Common myeloid progenitor, CD34-positive (primary cell): Measurements from ENCODE around the gene HTR2A.
A peak's percentile ranks its signal among the peaks of the same experiment; 100 is the strongest.

ENCODE experiments used
- CTCF ChIA-PET: fragments of 350-600 bp; sonication (Branson Sonifier 250); formaldehyde crosslinking; loops from one replicate; lab custom pipeline; 2021; ENCODE audit warnings: antibody characterized with exemption; lab: Charles Lee
- POLR2A ChIA-PET: fragments of 350-600 bp; sonication (Branson Sonifier 250); formaldehyde crosslinking; loops from one replicate; lab custom pipeline; 2021; ENCODE audit warnings: antibody characterized with exemption; lab: Charles Lee
- DNase-seq, 3 donors: peaks; one replicate each; pipeline versions ENCODE4 v3.0.0 to v3.0.0-alpha.2; 2013
- H3K27ac ChIP-seq, 2 experiments: 1 replicate in 1 of 2; 2 replicates in 1 of 2; pipeline ENCODE4 v1.7.0; 2013; ENCODE audit warnings: inconsistent platforms in 2 of 2, low read length in 2 of 2, mild to moderate bottlenecking in 2 of 2, low read depth in 1 of 2, moderate library complexity in 1 of 2; ENCODE audit not compliant: severe bottlenecking in 2 of 2, insufficient read depth in 1 of 2, poor library complexity in 1 of 2
- H3K27me3 ChIP-seq, 5 experiments: replicated peaks in 2 of 5; 1 replicate in 3 of 5; 2 replicates in 2 of 5; pipeline versions ENCODE4 v1.6.1 to v1.7.0; 2013; ENCODE audit warnings: low read length in 4 of 5, mild to moderate bottlenecking in 2 of 5, moderate library complexity in 2 of 5, inconsistent platforms in 1 of 5; ENCODE audit not compliant: insufficient read depth in 5 of 5, control insufficient read depth in 4 of 5
- H3K36me3 ChIP-seq, 4 experiments: 1 replicate in 2 of 4; 2 replicates in 2 of 4; pipeline versions ENCODE4 v1.6.1 to v1.7.0; 2013; ENCODE audit warnings: low read length in 3 of 4, control low read depth in 1 of 4, mild to moderate bottlenecking in 1 of 4; ENCODE audit not compliant: control insufficient read depth in 4 of 4, insufficient read depth in 4 of 4
- H3K4me1 ChIP-seq, 4 experiments: 1 replicate in 3 of 4; 2 replicates in 1 of 4; pipeline versions ENCODE4 v1.6.1 to v1.7.1; 2013; ENCODE audit warnings: low read length in 3 of 4, mild to moderate bottlenecking in 3 of 4, control low read depth in 1 of 4, inconsistent platforms in 1 of 4, moderate library complexity in 1 of 4; ENCODE audit not compliant: control insufficient read depth in 4 of 4, insufficient read depth in 4 of 4; ENCODE audit errors: control extremely low read depth in 1 of 4
- H3K4me3 ChIP-seq, 7 experiments: 1 replicate in 4 of 7; 2 replicates in 3 of 7; pipeline versions ENCODE4 v1.5.1 to v1.7.0; 2013; ENCODE audit warnings: mild to moderate bottlenecking in 7 of 7, low read length in 6 of 7, moderate library complexity in 6 of 7, inconsistent platforms in 2 of 7, low read depth in 2 of 7, control low read depth in 1 of 7; ENCODE audit not compliant: insufficient read depth in 4 of 7, control insufficient read depth in 1 of 7; ENCODE audit errors: extremely low read depth in 1 of 7
- H3K9me3 ChIP-seq, 5 experiments: 1 replicate in 4 of 5; 2 replicates in 1 of 5; pipeline versions ENCODE4 v1.6.1 to v1.7.1; 2013; ENCODE audit warnings: low read length in 4 of 5, mild to moderate bottlenecking in 2 of 5, inconsistent platforms in 1 of 5, low read depth in 1 of 5, moderate library complexity in 1 of 5; ENCODE audit not compliant: control insufficient read depth in 4 of 5, insufficient read depth in 2 of 5; ENCODE audit errors: control extremely low read depth in 1 of 5
- WGBS: methylation state at CpG from one replicate; pipeline ENCODE4 v1.1.5; 2013; ENCODE audit not compliant: insufficient coverage; 5-methylcytosine and 5-hydroxymethylcytosine counted together

Gene HTR2A

DNA sequence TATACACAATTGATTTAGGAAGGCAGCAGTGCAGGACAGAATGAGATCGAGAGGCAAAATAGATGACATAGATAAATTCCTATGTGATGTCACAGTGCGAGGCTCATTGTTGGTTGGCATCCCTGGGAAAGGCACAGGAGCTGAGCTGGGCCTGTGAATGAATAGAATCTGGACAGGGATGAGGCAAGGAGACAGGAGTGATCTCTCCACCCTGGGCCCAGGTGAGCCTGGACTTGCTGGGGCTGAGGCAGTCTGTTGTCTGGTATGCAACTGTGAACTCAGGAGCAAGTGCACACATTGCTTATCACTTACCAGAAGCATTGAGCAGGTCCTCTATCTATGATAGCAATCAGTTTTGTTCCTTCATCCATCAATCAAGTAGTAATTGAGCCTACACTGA is 51.7 kb downstream of the HTR2A start:
- WGBS = 100% methylated on average over 2 of the region's 2 CpGs

DNA sequence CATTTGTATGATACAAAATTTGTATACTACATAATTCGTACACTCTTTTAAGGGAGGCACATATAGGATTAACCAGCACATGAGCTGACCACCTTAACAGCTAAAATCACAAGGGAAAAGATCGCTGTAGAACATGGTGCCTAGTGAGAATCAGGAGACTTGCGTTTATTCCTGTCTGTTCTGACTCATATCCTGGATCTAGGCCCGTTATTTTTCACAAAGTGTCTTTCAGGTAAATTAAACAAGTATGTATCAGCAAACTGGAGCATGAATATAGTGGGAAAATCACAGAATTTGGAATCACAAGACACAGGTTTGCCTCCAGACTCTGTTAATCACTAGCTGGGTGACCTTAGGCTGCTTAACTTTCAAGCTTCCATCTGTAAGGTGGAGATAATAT is 52.4 kb downstream of the HTR2A start:
- H3K36me3 ChIP-seq = no peaks in the 10 kb centered on the region
- H3K4me3 ChIP-seq = no peak overlapping the region
- ChIA-PET CTCF (interaction anchor here (1.4 kb wide), 1 partner anchor 18 kb away, joined by 3 read pairs; no protein-coding TSS in a partner anchor), POLR2A (no interaction called here)
- WGBS = 82% methylated on average over 4 of the region's 4 CpGs
- no peaks in the 10 kb centered on the region for H3K4me1 ChIP-seq
- no peak overlapping the region for H3K27ac ChIP-seq
- H3K9me3 ChIP-seq = no peaks in the 10 kb centered on the region
- DNase-seq = no peak
- no peaks in the 10 kb centered on the region for H3K27me3 ChIP-seq

More for the DNA sequence above, 51.7 kb downstream of the HTR2A start:
- CTCF ChIA-PET = interaction anchor here (1.4 kb wide), 1 partner anchor 19 kb away, joined by 3 read pairs; no protein-coding TSS in a partner anchor
- no peaks in the 10 kb centered on the region for H3K4me1 ChIP-seq
- H3K27me3 ChIP-seq = no peaks in the 10 kb centered on the region
- H3K9me3 ChIP-seq = no peaks in the 10 kb centered on the region
- H3K4me3 ChIP-seq = no peak overlapping the region
- POLR2A ChIA-PET = no interaction called here
- no peaks in the 10 kb centered on the region for H3K36me3 ChIP-seq
- H3K27ac ChIP-seq = no peak overlapping the region
- no peak for DNase-seq

DNA sequence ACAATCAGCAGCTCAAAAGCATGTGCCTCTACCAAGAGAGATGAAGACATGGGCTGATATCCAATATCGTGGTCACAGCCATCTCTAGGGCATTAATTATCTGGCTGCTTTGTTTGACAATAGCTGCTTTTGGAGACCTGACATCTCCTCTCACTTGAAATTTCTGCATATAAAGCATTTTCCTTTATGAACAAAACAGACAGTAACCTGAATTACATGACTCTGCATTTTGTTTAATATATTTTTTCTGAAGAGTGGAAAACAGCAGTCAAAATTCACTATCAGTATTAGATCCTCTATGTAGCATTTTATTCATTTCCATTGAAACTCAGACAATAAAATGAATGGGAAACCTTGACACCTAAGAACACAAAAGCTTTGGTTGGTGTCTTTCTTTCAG is 57.5 kb downstream of the HTR2A start:
- 25% methylated on average over 1 of the region's 1 CpG for WGBS
- ChIA-PET CTCF (interaction anchor here (1.0 kb wide), 2 partner anchors 12 to 28 kb away, joined by 3 read pairs; no protein-coding TSS in a partner anchor), POLR2A (no interaction called here)
- Histone ChIP-seq H3K36me3 (no peaks in the 10 kb centered on the region), H3K27me3 (no peaks in the 10 kb centered on the region), H3K4me1 (no peaks in the 10 kb centered on the region), H3K9me3 (no peaks in the 10 kb centered on the region), H3K27ac (no peak overlapping the region), H3K4me3 (no peak overlapping the region)
- DNase-seq = peak in 1 of 3 donors; percentile 6

DNA sequence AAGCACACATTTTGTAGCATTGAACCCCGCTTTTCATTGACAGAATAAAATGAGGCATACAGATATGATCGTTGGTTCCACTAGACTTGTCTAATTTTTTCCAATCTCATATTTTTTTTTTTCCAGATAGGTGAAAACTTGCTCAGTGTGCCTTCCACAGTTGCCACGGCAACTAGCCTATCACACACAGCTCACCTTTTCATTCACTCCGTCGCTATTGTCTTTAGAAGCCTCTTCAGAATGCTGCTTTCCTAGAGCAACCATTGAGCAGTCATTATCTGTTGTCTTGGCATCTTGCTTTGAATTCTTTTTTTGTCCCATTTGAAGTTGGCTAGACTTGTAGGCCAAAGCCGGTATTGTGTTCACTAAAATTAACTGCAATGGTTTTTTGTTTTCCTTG is 62.2 kb downstream of the HTR2A start:
- ChIA-PET POLR2A (no interaction called here), CTCF (interaction anchor here (1.3 to 2.0 kb wide), 3 partner anchors 60 to 938 kb away, joined by 3 to 5 read pairs (median 3); no protein-coding TSS in a partner anchor)
- H3K9me3 ChIP-seq = no peaks in the 10 kb centered on the region
- DNase-seq = no peak
- H3K27ac ChIP-seq = no peak overlapping the region
- no peaks in the 10 kb centered on the region for H3K4me1 ChIP-seq
- no peaks in the 10 kb centered on the region for H3K27me3 ChIP-seq
- H3K36me3 ChIP-seq = no peaks in the 10 kb centered on the region
- 96% methylated on average over 5 of the region's 6 CpGs for WGBS
- no peak overlapping the region for H3K4me3 ChIP-seq

DNA sequence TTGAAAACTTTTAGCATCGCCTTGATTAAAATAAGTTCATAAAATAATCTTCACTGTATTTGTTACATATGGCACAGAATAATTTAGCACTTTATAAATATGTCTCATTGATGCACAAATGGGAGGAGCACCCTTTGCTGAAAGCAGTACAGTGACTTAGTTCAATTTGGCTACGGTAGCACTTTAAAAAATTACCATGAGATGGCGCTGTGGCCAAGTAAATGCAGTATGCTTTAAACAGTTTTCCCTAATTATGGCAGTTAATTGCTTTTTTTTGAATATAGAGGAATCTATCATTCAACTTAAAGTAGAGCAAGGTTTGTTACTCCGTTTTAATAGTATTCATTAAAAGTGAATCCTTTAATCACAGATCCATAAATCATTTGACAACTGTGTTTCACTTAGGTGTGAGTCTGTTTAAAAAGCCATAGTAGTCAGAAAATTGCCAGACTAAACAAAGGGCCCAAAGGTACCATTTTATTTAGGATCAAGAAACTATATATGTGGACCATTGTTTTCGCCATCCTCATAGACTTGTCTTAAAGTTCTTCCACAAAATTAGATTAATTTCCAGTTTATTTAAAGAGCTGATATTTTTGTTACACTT is 65.2 kb downstream of the HTR2A start:
- POLR2A ChIA-PET = no interaction called here
- H3K36me3 ChIP-seq = no peaks in the 10 kb centered on the region
- no peaks in the 10 kb centered on the region for H3K4me1 ChIP-seq
- no peaks in the 10 kb centered on the region for H3K27me3 ChIP-seq
- CTCF ChIA-PET = interaction anchor here (0.6 to 2.6 kb wide), 12 partner anchors 9 to 1277 kb away, joined by 3 to 15 read pairs (median 4); partner anchors contain the start of gene HTR2A
- H3K9me3 ChIP-seq = no peaks in the 10 kb centered on the region
- 0% methylated on average over 1 of the region's 5 CpGs for WGBS
- peak; percentile 61 to 77 (median 64) for DNase-seq
- no peak overlapping the region for H3K27ac ChIP-seq
- no peak overlapping the region for H3K4me3 ChIP-seq

DNA sequence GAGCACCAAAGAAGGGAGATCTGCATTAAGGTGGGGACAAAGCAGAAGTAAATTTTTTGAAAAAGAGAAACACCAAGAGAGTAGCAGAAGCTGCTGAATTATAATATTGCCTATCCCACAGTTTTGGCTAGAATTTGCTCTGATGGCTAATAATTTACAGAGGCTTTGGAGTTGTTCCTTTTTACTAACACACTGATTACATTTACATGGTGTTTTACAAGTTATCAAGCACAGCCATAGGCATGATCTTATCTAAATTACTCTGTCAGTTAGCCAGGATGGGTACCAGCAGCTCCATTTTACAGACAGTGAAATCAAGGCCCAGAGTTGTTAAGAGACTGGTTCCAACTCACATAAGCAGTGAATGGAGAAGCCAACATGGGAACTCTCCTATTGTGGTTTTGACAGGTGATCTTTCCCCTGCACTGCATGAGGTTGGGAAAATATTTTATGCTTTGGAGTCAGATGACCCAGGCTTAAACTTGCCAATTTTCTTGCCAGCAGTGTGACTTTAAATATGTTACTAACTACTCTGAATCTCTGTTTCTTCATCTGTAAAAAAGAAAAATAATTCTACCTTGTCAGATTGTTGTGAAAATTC is 66.3 kb downstream of the HTR2A start:
- no peaks in the 10 kb centered on the region for H3K9me3 ChIP-seq
- no peaks in the 10 kb centered on the region for H3K27me3 ChIP-seq
- H3K4me1 ChIP-seq = no peaks in the 10 kb centered on the region
- POLR2A ChIA-PET = no interaction called here
- H3K27ac ChIP-seq = no peak overlapping the region
- no peak overlapping the region for H3K4me3 ChIP-seq
- CTCF ChIA-PET = interaction anchor here (1.0 to 2.6 kb wide), 6 partner anchors 8 to 945 kb away, joined by 3 to 15 read pairs (median 4); partner anchors contain the start of gene HTR2A
- no peaks in the 10 kb centered on the region for H3K36me3 ChIP-seq
- no peak for DNase-seq

DNA sequence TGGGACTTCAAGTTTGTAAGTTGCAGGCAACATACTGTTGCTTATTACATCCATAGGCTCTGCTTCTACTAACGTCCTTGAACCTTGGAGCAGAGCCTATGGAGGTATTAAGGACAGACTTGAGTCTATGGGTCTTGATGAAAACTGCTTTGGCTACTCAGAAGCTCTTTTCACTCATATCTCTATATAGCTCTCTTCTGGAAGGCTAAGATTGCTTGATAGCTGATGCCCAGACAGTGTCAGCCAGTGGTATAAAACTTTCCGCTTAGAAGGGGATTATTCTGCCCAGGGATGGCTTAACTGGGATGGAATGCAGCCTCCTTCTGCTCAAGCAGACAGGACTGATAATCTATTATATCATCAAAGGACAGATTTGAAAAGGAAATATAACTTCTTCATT is 74.3 kb downstream of the HTR2A start:
- WGBS = no CpG with 5 or more reads among the region's 2 CpGs
- Histone ChIP-seq H3K27ac (no peak overlapping the region), H3K27me3 (no peaks in the 10 kb centered on the region), H3K36me3 (no peaks in the 10 kb centered on the region), H3K4me1 (no peaks in the 10 kb centered on the region), H3K9me3 (no peaks in the 10 kb centered on the region), H3K4me3 (no peak overlapping the region)
- POLR2A ChIA-PET = no interaction called here
- DNase-seq = no peak
- CTCF ChIA-PET = interaction anchor here (1.0 kb wide), 1 partner anchor 8 kb away, joined by 6 read pairs; no protein-coding TSS in a partner anchor
